ENCODE measurements around the gene NHEJ1. TPM values are rescaled to one million over a fixed set of nuclear protein-coding genes. Genes with fewer than 3 reads are reported as not detected.
A peak's percentile ranks its signal among the peaks of the same experiment; 100 is the strongest.

Gene NHEJ1
- total and polyA plus RNA-seq, 4 donors: 6.1 to 13.5 (median 9.9) TPM

DNA sequence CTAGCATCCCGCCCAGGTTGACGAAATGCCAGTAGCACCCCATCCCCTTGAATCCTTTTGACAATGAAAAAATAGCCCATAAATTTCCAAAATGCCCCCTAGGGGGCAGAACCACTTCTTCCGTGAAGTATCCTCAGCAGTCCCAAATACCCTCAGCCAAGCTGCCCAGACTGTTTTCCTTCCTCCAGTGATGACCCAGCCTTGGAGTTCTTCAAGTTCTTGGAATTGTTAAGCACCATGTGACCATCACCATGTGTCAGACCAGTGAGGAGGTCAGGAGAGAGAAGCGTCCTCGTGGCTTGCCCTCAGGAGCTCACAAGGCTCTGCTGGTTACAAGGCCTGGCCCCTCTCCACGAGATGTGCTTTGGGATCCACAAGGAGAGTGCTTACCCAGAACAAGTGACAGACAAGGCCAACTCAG is 10.6 kb upstream of the NHEJ1 start (continued):
- TF ChIP-seq GABPA (IDR thresholded peaks at IDR 0.05 in 1 of 2, conservative IDR thresholded peaks at IDR 0.05 in 1 of 2) (no peak), FOXA2 (IDR thresholded peaks at IDR 0.05) (no peak), JUND (IDR thresholded peaks at IDR 0.05) (no peak), EGR1 (IDR thresholded peaks at IDR 0.05; ENCODE audit: low read depth in 2 of 2) (no peak)
- TF ChIP-seq, protein P1, sequence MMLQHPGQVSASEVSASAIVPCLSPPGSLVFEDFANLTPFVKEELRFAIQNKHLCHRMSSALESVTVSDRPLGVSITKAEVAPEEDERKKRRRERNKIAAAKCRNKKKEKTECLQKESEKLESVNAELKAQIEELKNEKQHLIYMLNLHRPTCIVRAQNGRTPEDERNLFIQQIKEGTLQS (IDR thresholded peaks at IDR 0.05): no peak

DNA sequence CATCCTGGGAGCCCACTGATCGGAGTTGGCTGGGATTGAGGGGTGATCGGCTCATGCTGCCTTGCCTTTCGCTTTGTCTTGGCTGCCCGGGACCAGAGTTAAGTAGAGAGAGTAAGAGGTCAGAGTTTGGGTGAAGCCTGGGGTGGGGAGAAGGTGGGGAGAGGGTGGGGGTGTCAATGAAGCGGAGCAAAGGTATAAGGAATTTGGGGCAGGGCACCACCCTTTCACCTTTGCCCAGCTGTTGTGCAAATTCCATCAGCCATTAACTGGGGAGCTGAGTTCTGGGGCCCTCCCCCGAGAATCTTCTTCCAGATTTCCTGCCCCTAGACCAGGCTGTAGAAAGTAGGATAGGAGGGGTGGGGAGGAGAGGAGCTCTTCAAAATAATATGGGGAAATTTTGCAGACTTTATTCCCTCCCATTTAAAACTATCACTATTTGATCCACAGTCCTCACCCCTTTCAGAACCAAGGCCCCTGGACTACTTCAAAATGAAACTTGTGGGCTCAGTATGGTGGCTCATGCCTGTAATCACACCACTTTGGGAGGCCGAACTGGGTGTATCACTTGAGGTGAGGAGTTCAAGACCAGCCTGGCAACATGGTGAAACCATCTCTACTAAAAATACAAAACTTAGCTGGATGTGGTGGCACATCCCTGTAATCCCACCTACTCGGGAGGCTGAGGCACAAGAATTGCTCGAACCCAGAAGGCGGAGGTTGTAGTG is 9.5 kb upstream of the NHEJ1 start, which contains the start of gene SLC23A3:
TSS of gene SLC23A3 (minus strand) at position 100 of the 725 bp plus-strand sequence. CDS start at position 55, 45 bp downstream.
- no peak for DNase-seq (ENCODE audit: low spot score)
- no peaks in the 10 kb centered on the region for H3K9me3 ChIP-seq (ENCODE audit: control insufficient read depth in 4 of 4, low read length in 3 of 4)
- WGBS: 67% methylated on average over 10 of the region's 10 CpGs
- no peak within 1 kb of the TSS for H3K4me3 ChIP-seq (ENCODE audit: low read depth in 1 of 3, low read length in 3 of 3)
- H3K36me3 ChIP-seq (ENCODE audit: control insufficient read depth in 4 of 4, insufficient read depth in 3 of 4, low read depth in 1 of 4, low read length in 3 of 4): peaks cover 0 to 30% (median 24%) of the 10 kb centered on the region in 4 donors
- no peaks in the 10 kb centered on the region for H3K27me3 ChIP-seq (ENCODE audit: control insufficient read depth in 4 of 4, insufficient read depth in 4 of 4, low read length in 3 of 4)
- peaks cover 4 to 21% (median 13%) of the 10 kb centered on the region in 4 donors for H3K4me1 ChIP-seq (ENCODE audit: control insufficient read depth in 4 of 4, insufficient read depth in 4 of 4, low read length in 3 of 4)
- no peak for TF ChIP-seq TAF1 (conservative IDR thresholded peaks at IDR 0.05)
- TF ChIP-seq, protein P2, sequence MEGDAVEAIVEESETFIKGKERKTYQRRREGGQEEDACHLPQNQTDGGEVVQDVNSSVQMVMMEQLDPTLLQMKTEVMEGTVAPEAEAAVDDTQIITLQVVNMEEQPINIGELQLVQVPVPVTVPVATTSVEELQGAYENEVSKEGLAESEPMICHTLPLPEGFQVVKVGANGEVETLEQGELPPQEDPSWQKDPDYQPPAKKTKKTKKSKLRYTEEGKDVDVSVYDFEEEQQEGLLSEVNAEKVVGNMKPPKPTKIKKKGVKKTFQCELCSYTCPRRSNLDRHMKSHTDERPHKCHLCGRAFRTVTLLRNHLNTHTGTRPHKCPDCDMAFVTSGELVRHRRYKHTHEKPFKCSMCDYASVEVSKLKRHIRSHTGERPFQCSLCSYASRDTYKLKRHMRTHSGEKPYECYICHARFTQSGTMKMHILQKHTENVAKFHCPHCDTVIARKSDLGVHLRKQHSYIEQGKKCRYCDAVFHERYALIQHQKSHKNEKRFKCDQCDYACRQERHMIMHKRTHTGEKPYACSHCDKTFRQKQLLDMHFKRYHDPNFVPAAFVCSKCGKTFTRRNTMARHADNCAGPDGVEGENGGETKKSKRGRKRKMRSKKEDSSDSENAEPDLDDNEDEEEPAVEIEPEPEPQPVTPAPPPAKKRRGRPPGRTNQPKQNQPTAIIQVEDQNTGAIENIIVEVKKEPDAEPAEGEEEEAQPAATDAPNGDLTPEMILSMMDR (IDR thresholded peaks at IDR 0.05; ENCODE audit: low read depth, low read length, missing input control): no peak
- TF ChIP-seq FOXA2 (IDR thresholded peaks at IDR 0.05): no peak
- no peak for TF ChIP-seq EGR1 (IDR thresholded peaks at IDR 0.05; ENCODE audit: low read depth in 2 of 2)
- peak; percentile 33 to 48 for TF ChIP-seq HNF4A (conservative IDR thresholded peaks at IDR 0.05)
- no peak for TF ChIP-seq SP1 (IDR thresholded peaks at IDR 0.05)
- peak; percentile 10 to 17 for TF ChIP-seq RXRA (IDR thresholded peaks at IDR 0.05)
- TF ChIP-seq, protein P3, sequence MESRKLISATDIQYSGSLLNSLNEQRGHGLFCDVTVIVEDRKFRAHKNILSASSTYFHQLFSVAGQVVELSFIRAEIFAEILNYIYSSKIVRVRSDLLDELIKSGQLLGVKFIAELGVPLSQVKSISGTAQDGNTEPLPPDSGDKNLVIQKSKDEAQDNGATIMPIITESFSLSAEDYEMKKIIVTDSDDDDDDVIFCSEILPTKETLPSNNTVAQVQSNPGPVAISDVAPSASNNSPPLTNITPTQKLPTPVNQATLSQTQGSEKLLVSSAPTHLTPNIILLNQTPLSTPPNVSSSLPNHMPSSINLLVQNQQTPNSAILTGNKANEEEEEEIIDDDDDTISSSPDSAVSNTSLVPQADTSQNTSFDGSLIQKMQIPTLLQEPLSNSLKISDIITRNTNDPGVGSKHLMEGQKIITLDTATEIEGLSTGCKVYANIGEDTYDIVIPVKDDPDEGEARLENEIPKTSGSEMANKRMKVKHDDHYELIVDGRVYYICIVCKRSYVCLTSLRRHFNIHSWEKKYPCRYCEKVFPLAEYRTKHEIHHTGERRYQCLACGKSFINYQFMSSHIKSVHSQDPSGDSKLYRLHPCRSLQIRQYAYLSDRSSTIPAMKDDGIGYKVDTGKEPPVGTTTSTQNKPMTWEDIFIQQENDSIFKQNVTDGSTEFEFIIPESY (IDR thresholded peaks at IDR 0.05): no peak
- no peak for TF ChIP-seq NR2F2 (IDR thresholded peaks at IDR 0.05)
- TF ChIP-seq, protein P1 (IDR thresholded peaks at IDR 0.05): no peak
- no peak for TF ChIP-seq RAD21 (IDR thresholded peaks at IDR 0.05)
- TF ChIP-seq, protein P4, sequence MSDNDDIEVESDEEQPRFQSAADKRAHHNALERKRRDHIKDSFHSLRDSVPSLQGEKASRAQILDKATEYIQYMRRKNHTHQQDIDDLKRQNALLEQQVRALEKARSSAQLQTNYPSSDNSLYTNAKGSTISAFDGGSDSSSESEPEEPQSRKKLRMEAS (IDR thresholded peaks at IDR 0.05): no peak
- no peak for TF ChIP-seq GABPA (IDR thresholded peaks at IDR 0.05 in 1 of 2, conservative IDR thresholded peaks at IDR 0.05 in 1 of 2)
- no peak within 1 kb of the TSS for H3K9ac ChIP-seq (ENCODE audit: low read depth in 1 of 2, low read length in 2 of 2)
- no peak within 1 kb of the TSS for H3K27ac ChIP-seq (ENCODE audit: low read depth in 1 of 2, low read length in 2 of 2)

DNA sequence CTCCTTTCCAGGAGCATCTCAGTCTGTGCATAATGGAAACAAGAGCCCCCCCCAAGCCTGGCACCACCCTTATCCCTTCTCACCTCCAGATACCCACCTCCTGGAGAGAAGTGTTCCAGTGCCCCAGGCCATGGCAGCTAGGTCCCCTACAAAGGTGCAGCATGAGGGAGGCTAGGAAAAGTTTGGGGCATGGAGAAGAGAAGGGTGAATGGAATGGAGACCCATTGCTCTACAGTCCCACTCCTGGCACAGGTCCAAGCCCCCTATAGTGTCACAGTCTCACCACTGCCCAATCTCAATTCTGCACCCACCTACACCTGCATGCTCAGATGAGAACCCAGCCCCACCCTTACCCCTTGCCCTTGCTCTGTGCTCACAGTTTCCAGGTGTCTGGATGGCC is 8.3 kb upstream of the NHEJ1 start:
- no peak overlapping the region for H3K9ac ChIP-seq (ENCODE audit: low read depth in 1 of 2, low read length in 2 of 2)
- no peak for DNase-seq (ENCODE audit: low spot score)
- H3K4me3 ChIP-seq (ENCODE audit: low read depth in 1 of 3, low read length in 3 of 3): no peak overlapping the region
- TF ChIP-seq RXRA (IDR thresholded peaks at IDR 0.05): no peak
- TF ChIP-seq, protein P4 (IDR thresholded peaks at IDR 0.05): no peak
- TF ChIP-seq, protein P2 (IDR thresholded peaks at IDR 0.05; ENCODE audit: low read depth, low read length, missing input control): no peak
- TF ChIP-seq, protein P3 (IDR thresholded peaks at IDR 0.05): no peak
- TF ChIP-seq NR2F2 (IDR thresholded peaks at IDR 0.05): no peak
- TF ChIP-seq TAF1 (conservative IDR thresholded peaks at IDR 0.05): no peak
- no peak for TF ChIP-seq FOXA2 (IDR thresholded peaks at IDR 0.05)
- TF ChIP-seq HNF4G (IDR thresholded peaks at IDR 0.05): no peak
- TF ChIP-seq, protein P1 (IDR thresholded peaks at IDR 0.05): no peak
- no peak for TF ChIP-seq GABPA (IDR thresholded peaks at IDR 0.05 in 1 of 2, conservative IDR thresholded peaks at IDR 0.05 in 1 of 2)
- TF ChIP-seq EGR1 (IDR thresholded peaks at IDR 0.05; ENCODE audit: low read depth in 2 of 2): no peak
- TF ChIP-seq FOXA1 (IDR thresholded peaks at IDR 0.05): no peak
- no peak for TF ChIP-seq YY1 (IDR thresholded peaks at IDR 0.05)
- H3K36me3 ChIP-seq (ENCODE audit: control insufficient read depth in 4 of 4, insufficient read depth in 3 of 4, low read depth in 1 of 4, low read length in 3 of 4): peaks cover 0 to 19% (median 16%) of the 10 kb centered on the region in 4 donors
- no peak overlapping the region for H3K27ac ChIP-seq (ENCODE audit: low read depth in 1 of 2, low read length in 2 of 2)
- peaks cover 4 to 21% (median 13%) of the 10 kb centered on the region in 4 donors for H3K4me1 ChIP-seq (ENCODE audit: control insufficient read depth in 4 of 4, insufficient read depth in 4 of 4, low read length in 3 of 4)
- no peaks in the 10 kb centered on the region for H3K27me3 ChIP-seq (ENCODE audit: control insufficient read depth in 4 of 4, insufficient read depth in 4 of 4, low read length in 3 of 4)
- H3K9me3 ChIP-seq (ENCODE audit: control insufficient read depth in 4 of 4, low read length in 3 of 4): no peaks in the 10 kb centered on the region
